ENCODE data around the gene IQCM. TPM values are rescaled to one million over a fixed set of nuclear protein-coding genes. Genes with fewer than 3 reads are reported as not detected.

Gene IQCM
- polyA plus RNA-seq, 1 experiment: 0.05 TPM

GRCh38 chr4:149306537-149306936, 509.1 kb downstream of the IQCM start:
- no peak for DNase-seq (ENCODE audit: low read depth, low spot score)
- H3K4me3 ChIP-seq (ENCODE audit: low read depth, low read length): no peak overlapping the region
- no peaks in the 10 kb centered on the region for H3K9me3 ChIP-seq (ENCODE audit: control insufficient read depth, insufficient read depth, low read length)
- TF ChIP-seq CTCF (IDR thresholded peaks at IDR 0.05; ENCODE audit: low read depth, low read length): no peak
- no peaks in the 10 kb centered on the region for H3K27me3 ChIP-seq (ENCODE audit: control insufficient read depth, insufficient read depth, low read length)
- CTCF ChIA-PET: no interaction called here
- POLR2A ChIA-PET: no interaction called here
- no peak overlapping the region for H3K27ac ChIP-seq (ENCODE audit: low read depth, low read length)

All from AG04450 (cell line).